Peyer's patch (tissue), 4 donors: ENCODE results near the gene CNTNAP5. TPM values are rescaled to one million over a fixed set of nuclear protein-coding genes. Genes with fewer than 3 reads are reported as not detected.

Experiments used
- DNase-seq, 3 donors: peaks; one replicate each; pipeline ENCODE4 v3.0.0-alpha.2; 2017 to 2019
- H3K27ac ChIP-seq, 4 donors: fragments of 200-600 bp; sonication (generic); one replicate each; pipeline ENCODE4 v1.5.1; 2016 to 2019
- H3K27me3 ChIP-seq, 2 donors: fragments of 200-600 bp; sonication (generic); one replicate each; pipeline ENCODE4 v1.5.1; 2019
- H3K36me3 ChIP-seq, 3 donors: fragments of 200-600 bp; sonication (generic); one replicate each; pipeline ENCODE4 v1.5.1; 2016 to 2019
- H3K4me1 ChIP-seq, 4 donors: fragments of 200-600 bp; sonication (generic); one replicate each; pipeline ENCODE4 v1.5.1; 2016 to 2019
- H3K4me3 ChIP-seq, 4 donors: fragments of 200-600 bp; sonication (generic); 1 replicate in 3 of 4; 2 replicates in 1 of 4; pipeline ENCODE4 v1.5.1; 2016 to 2019; ENCODE audit warnings: mild to moderate bottlenecking in 1 of 4
- H3K9me3 ChIP-seq, 4 donors: fragments of 200-600 bp; sonication (generic); one replicate each; pipeline ENCODE4 v1.5.1; 2016 to 2019; ENCODE audit warnings: mild to moderate bottlenecking in 1 of 4
- CTCF ChIP-seq, 6 experiments: fragments of 450-650 bp in 4 of 6; fragments of 200-600 bp in 2 of 6; sonication (generic) in 1 of 6; IDR thresholded peaks; one replicate each; pipeline ENCODE4 v1.5.1; 2017 to 2019; ENCODE audit warnings: antibody characterized with exemption in 6 of 6, mild to moderate bottlenecking in 3 of 6, moderate library complexity in 1 of 6
- POLR2A ChIP-seq, 2 donors: fragments of 450-650 bp; IDR thresholded peaks; one replicate each; pipeline ENCODE4 v1.5.1; 2017; ENCODE audit warnings: antibody characterized with exemption in 2 of 2, mild to moderate bottlenecking in 2 of 2, moderate library complexity in 2 of 2
- small RNA-seq, 2 donors: library from RNA; depleted of rRNA; stranded (forward); fragments of <200 nt; gene quantifications; one replicate each; pipeline ENCODE3, GENCODE V24; 2016
- total RNA-seq, 4 donors: library from RNA; depleted of rRNA; stranded (reverse); fragments of >200 nt; gene quantifications; one replicate each; pipeline ENCODE4 v1.1.0, GENCODE V29; 2016

Gene CNTNAP5
- total RNA-seq, 4 donors from 2014 or later, result not detected

- no peak overlapping the region for H3K27ac ChIP-seq
- no peaks in the 10 kb centered on the region for H3K9me3 ChIP-seq
- no peaks in the 10 kb centered on the region for H3K4me1 ChIP-seq
- no peak for TF ChIP-seq CTCF (IDR thresholded peaks at IDR 0.05)
- TF ChIP-seq POLR2A (IDR thresholded peaks at IDR 0.05), result no peak
- no peak overlapping the region for H3K4me3 ChIP-seq
- H3K27me3 ChIP-seq, result no peaks in the 10 kb centered on the region
- DNase-seq, result no peak
- no peaks in the 10 kb centered on the region for H3K36me3 ChIP-seq
Observed at GRCh38 chr2:124923097-124923496, 898.0 kb downstream of the CNTNAP5 start.

GRCh38 chr2:124933883-124934282, 908.8 kb downstream of the CNTNAP5 start:
- no peaks in the 10 kb centered on the region for H3K36me3 ChIP-seq
- H3K4me1 ChIP-seq, result no peaks in the 10 kb centered on the region
- no peaks in the 10 kb centered on the region for H3K9me3 ChIP-seq
- no peak overlapping the region for H3K4me3 ChIP-seq
- H3K27ac ChIP-seq, result no peak overlapping the region
- DNase-seq, result no peak
- no peaks in the 10 kb centered on the region for H3K27me3 ChIP-seq
- no peak for TF ChIP-seq POLR2A (IDR thresholded peaks at IDR 0.05)

- Histone ChIP-seq H3K4me1 (no peaks in the 10 kb centered on the region), H3K9me3 (no peaks in the 10 kb centered on the region), H3K27ac (no peak overlapping the region), H3K27me3 (no peaks in the 10 kb centered on the region), H3K36me3 (no peaks in the 10 kb centered on the region), H3K4me3 (no peak overlapping the region)
- TF ChIP-seq POLR2A (IDR thresholded peaks at IDR 0.05) (no peak), CTCF (IDR thresholded peaks at IDR 0.05) (no peak)
- DNase-seq, result no peak
Observed at GRCh38 chr2:124953921-124954320, 928.8 kb downstream of the CNTNAP5 start.

- Histone ChIP-seq H3K36me3 (no peaks in the 10 kb centered on the region), H3K4me1 (no peaks in the 10 kb centered on the region), H3K27ac (no peak overlapping the region), H3K9me3 (no peaks in the 10 kb centered on the region), H3K4me3 (no peak overlapping the region), H3K27me3 (no peaks in the 10 kb centered on the region)
- no peak for DNase-seq
- TF ChIP-seq POLR2A (IDR thresholded peaks at IDR 0.05) (no peak), CTCF (IDR thresholded peaks at IDR 0.05) (no peak)
Observed at GRCh38 chr2:124959581-124959980, 934.5 kb downstream of the CNTNAP5 start.

GRCh38 chr2:124961132-124961531, 936.0 kb downstream of the CNTNAP5 start:
- TF ChIP-seq CTCF (IDR thresholded peaks at IDR 0.05) (no peak), POLR2A (IDR thresholded peaks at IDR 0.05) (no peak)
- no peak overlapping the region for H3K4me3 ChIP-seq
- H3K27me3 ChIP-seq, result no peaks in the 10 kb centered on the region
- no peak for DNase-seq
- H3K4me1 ChIP-seq, result no peaks in the 10 kb centered on the region
- H3K9me3 ChIP-seq, result no peaks in the 10 kb centered on the region
- no peak overlapping the region for H3K27ac ChIP-seq
- no peaks in the 10 kb centered on the region for H3K36me3 ChIP-seq

Small RNAs within 50 kb of the gene (small RNA-seq; reads per million reads assigned to genes)
- gene AC019159.1 (0 reads per million in 2 donors), gene MTND5P22 (0 reads per million in 2 donors), gene RNA5SP102 (0 reads per million in 2 donors)
